ENCODE data around the gene WWP2.

DNA sequence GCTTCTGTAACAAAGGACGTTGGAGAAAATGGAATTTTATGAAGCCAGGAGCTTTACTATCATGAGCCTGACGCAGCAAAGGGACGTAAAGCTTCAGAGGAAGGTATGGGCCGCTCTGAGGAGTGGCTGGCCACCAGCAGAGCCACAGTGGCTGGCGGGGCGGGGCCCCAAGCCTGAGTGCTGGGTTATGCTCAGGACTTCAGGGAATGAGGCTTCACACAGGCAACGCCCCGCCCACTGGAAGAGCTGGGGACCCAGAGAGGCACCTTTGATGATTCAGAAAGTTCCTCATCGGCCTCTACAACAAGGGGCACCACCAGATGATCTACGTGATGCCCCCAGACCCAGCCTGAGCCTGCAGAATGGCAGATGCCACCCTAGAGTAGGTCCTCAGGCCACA is 16.2 kb upstream of the WWP2 start:
- TF ChIP-seq, protein P1, sequence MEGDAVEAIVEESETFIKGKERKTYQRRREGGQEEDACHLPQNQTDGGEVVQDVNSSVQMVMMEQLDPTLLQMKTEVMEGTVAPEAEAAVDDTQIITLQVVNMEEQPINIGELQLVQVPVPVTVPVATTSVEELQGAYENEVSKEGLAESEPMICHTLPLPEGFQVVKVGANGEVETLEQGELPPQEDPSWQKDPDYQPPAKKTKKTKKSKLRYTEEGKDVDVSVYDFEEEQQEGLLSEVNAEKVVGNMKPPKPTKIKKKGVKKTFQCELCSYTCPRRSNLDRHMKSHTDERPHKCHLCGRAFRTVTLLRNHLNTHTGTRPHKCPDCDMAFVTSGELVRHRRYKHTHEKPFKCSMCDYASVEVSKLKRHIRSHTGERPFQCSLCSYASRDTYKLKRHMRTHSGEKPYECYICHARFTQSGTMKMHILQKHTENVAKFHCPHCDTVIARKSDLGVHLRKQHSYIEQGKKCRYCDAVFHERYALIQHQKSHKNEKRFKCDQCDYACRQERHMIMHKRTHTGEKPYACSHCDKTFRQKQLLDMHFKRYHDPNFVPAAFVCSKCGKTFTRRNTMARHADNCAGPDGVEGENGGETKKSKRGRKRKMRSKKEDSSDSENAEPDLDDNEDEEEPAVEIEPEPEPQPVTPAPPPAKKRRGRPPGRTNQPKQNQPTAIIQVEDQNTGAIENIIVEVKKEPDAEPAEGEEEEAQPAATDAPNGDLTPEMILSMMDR (IDR thresholded peaks at IDR 0.05): no peak
- TF ChIP-seq POLR2AphosphoS5 (IDR thresholded peaks at IDR 0.05): no peak

Measured in sigmoid colon (tissue), 4 donors.